OCI-LY7 (cell line): ENCODE data around the gene POLR2H. TPM values are rescaled to one million over a fixed set of nuclear protein-coding genes. Genes with fewer than 3 reads are reported as not detected.

Source experiments
- BruUV-seq: library from RNA; stranded (reverse); fragments of 400-500 nt; replicated peaks from 2 replicates; lab custom pipeline; 2021; lab: Mats Ljungman, UMichigan
- CTCF ChIA-PET: fragments of 300-600 bp; sonication (Branson Sonifier 250); formaldehyde crosslinking; loops from one replicate; lab custom pipeline; 2022; ENCODE audit warnings: antibody characterized with exemption; ENCODE audit not compliant: unreplicated experiment; lab: Charles Lee
- POLR2A ChIA-PET: fragments of 300-600 bp; sonication (Branson Sonifier 250); formaldehyde crosslinking; loops from one replicate; lab custom pipeline; 2022; ENCODE audit warnings: antibody characterized with exemption; lab: Charles Lee
- DNase-seq: peaks from one replicate; pipeline ENCODE4 v3.0.0-alpha.2; 2015; ENCODE audit warnings: low spot score
- H2AFZ ChIP-seq: fragments of 200-600 bp; sonication (generic), shearing (Covaris generic); 2 replicates; pipeline ENCODE4 v1.6.1; 2014; ENCODE audit warnings: mild to moderate bottlenecking, antibody characterized with exemption, low read length, moderate library complexity
- H3K27ac ChIP-seq: fragments of 200-600 bp; sonication (generic); 2 replicates; pipeline ENCODE4 v1.5.1; 2014; ENCODE audit warnings: mixed run types, low read depth, mild to moderate bottlenecking, moderate library complexity, low read length, inconsistent platforms; ENCODE audit not compliant: poor library complexity, severe bottlenecking
- H3K36me3 ChIP-seq: fragments of 200-600 bp; sonication (generic); 2 replicates; pipeline ENCODE4 v1.6.1; 2014; ENCODE audit warnings: mild to moderate bottlenecking, antibody characterized with exemption, low read length, moderate library complexity, mixed read lengths; ENCODE audit not compliant: insufficient read depth
- H3K4me1 ChIP-seq: fragments of 200-600 bp; sonication (generic); 2 replicates; pipeline ENCODE4 v1.5.1; 2014; ENCODE audit warnings: mild to moderate bottlenecking, low read length; ENCODE audit not compliant: insufficient read depth, poor library complexity, severe bottlenecking
- H3K4me2 ChIP-seq: fragments of 200-600 bp; sonication (generic); 2 replicates; pipeline ENCODE4 v1.6.1; 2014; ENCODE audit warnings: mild to moderate bottlenecking, low read length
- H3K4me3 ChIP-seq: fragments of 200-600 bp; sonication (generic); 2 replicates; pipeline ENCODE4 v1.5.1; 2014; ENCODE audit warnings: mild to moderate bottlenecking, low read depth, low read length; ENCODE audit not compliant: poor library complexity, severe bottlenecking
- H3K79me2 ChIP-seq: fragments of 200-600 bp; sonication (generic); 2 replicates; pipeline ENCODE4 v1.6.1; 2016; ENCODE audit warnings: low read depth, mild to moderate bottlenecking, low read length, moderate library complexity, mixed read lengths; ENCODE audit not compliant: insufficient read depth
- H3K9me2 ChIP-seq: fragments of 200-600 bp; sonication (generic); 2 replicates; pipeline ENCODE4 v1.6.1; 2016; ENCODE audit warnings: mild to moderate bottlenecking, low read length, mixed read lengths; ENCODE audit not compliant: insufficient read depth
- H3K9me3 ChIP-seq: fragments of 200-600 bp; sonication (generic); 2 replicates; pipeline ENCODE4 v1.6.1; 2014; ENCODE audit warnings: mild to moderate bottlenecking, mixed run types, low read length, mixed read lengths
- H4K20me1 ChIP-seq: fragments of 200-600 bp; sonication (generic); 2 replicates; pipeline ENCODE4 v1.6.1; 2014; ENCODE audit warnings: mild to moderate bottlenecking, antibody characterized with exemption, low read length, moderate library complexity, mixed read lengths; ENCODE audit not compliant: insufficient read depth
- CTCF ChIP-seq: fragments of 200-600 bp; sonication (generic); conservative IDR thresholded peaks from 2 replicates; pipeline ENCODE4 v1.5.1; 2014; ENCODE audit warnings: mild to moderate bottlenecking, antibody characterized with exemption, low read length, moderate library complexity, mixed read lengths
- EZH2phosphoT487 ChIP-seq: fragments of 200-600 bp; sonication (generic); IDR thresholded peaks from 2 replicates; pipeline ENCODE4 v1.6.1; 2018; ENCODE audit warnings: low read depth, borderline replicate concordance, mild to moderate bottlenecking, mixed run types, antibody characterized with exemption, low read length, moderate library complexity, mixed read lengths
- intact Hi-C: fragments of 100-400 bp; cut with micrococcal nuclease; formaldehyde crosslinking; loops from one replicate; pipeline ENCODE4 v1.10.0; 2022; ENCODE audit not compliant: unreplicated experiment
- total RNA-seq, 2 experiments: library from RNA; depleted of rRNA in 1 of 2; stranded (reverse); fragments of >200 nt in 1 of 2; shearing (Covaris generic) in 1 of 2; gene quantifications; 2 replicates each; pipeline ENCODE4 v1.2.3, GENCODE V29; 2014 to 2022

Gene POLR2H
- total RNA-seq, 2 experiments from 2014 or later: 80.1 to 85.8 TPM

GRCh38 chr3:184335291-184335660, 26.2 kb upstream of the POLR2H start:
- POLR2A ChIA-PET: no interaction called here
- DNase-seq: no peak
- H3K27ac ChIP-seq: peak overlapping the region; percentile 1
- peak overlapping the region; percentile 73 for H3K4me2 ChIP-seq
- peaks cover 52% of the 10 kb centered on the region for H3K36me3 ChIP-seq
- no TSS peak for BruUV-seq
- H3K4me3 ChIP-seq: peak overlapping the region; percentile 64
- peaks cover 8% of the 10 kb centered on the region for H3K4me1 ChIP-seq
- intact Hi-C loops: no loop called here
- H4K20me1 ChIP-seq: peaks cover 4% of the 10 kb centered on the region; the same call in 1 of the 2 replicates
- TF ChIP-seq CTCF: no peak
- TF ChIP-seq EZH2phosphoT487: no peak
- CTCF ChIA-PET: no interaction called here
- H3K9me2 ChIP-seq: no peaks in the 10 kb centered on the region
- H3K9me3 ChIP-seq: no peaks in the 10 kb centered on the region
- no peak overlapping the region for H2AFZ ChIP-seq
- no peaks in the 10 kb centered on the region for H3K79me2 ChIP-seq

GRCh38 chr3:184335661-184336546, 25.6 kb upstream of the POLR2H start:
- H3K36me3 ChIP-seq: peaks cover 48% of the 10 kb centered on the region
- peak overlapping the region; percentile 73 for H3K4me2 ChIP-seq
- TF ChIP-seq CTCF (no peak), EZH2phosphoT487 (no peak)
- intact Hi-C loops: no loop called here
- no peaks in the 10 kb centered on the region for H3K9me2 ChIP-seq
- H3K4me1 ChIP-seq: peaks cover 8% of the 10 kb centered on the region
- CTCF ChIA-PET: no interaction called here
- H2AFZ ChIP-seq: no peak overlapping the region
- peak; percentile 78 for DNase-seq
- H3K4me3 ChIP-seq: peak overlapping the region; percentile 64
- H3K9me3 ChIP-seq: no peaks in the 10 kb centered on the region
- POLR2A ChIA-PET: no interaction called here
- H3K27ac ChIP-seq: peak overlapping the region; percentile 1
- BruUV-seq: no TSS peak
- peaks cover 4% of the 10 kb centered on the region; the same call in 1 of the 2 replicates for H4K20me1 ChIP-seq
- H3K79me2 ChIP-seq: no peaks in the 10 kb centered on the region
